ENCODE measurements around the gene ZNF507. TPM values are rescaled to one million over a fixed set of nuclear protein-coding genes. Genes with fewer than 3 reads are reported as not detected.
"Not testable (repeated sequence)": the region's sequence is repeated elsewhere in the genome, so short reads cannot be mapped to it uniquely, and the experiment has no call there.

The ZNF507 gene
- total and polyA plus RNA-seq, 9 donors, result 6.4 to 30.5 (median 22.9) TPM

- no peak overlapping the region for H3K4me3 ChIP-seq
- H3K27ac ChIP-seq, result no peak overlapping the region
- no peak for DNase-seq
- H3K36me3 ChIP-seq, result no peaks in the 10 kb centered on the region
- no peaks in the 10 kb centered on the region for H3K4me1 ChIP-seq (ENCODE audit: insufficient read depth)
- WGBS, 3 donors, result 76 to 85% (median 79%) methylated on average over 3 of the region's 3 CpGs
- no peaks in the 10 kb centered on the region for H3K27me3 ChIP-seq
- intact Hi-C loops (cut with DNase I), result no loop called here
- no peak for TF ChIP-seq EP300 (IDR thresholded peaks at IDR 0.05)
- TF ChIP-seq POLR2A (IDR thresholded peaks at IDR 0.05), result no peak
- TF ChIP-seq CTCF (IDR thresholded peaks at IDR 0.05), result no peak
- no peaks in the 10 kb centered on the region for H3K9me3 ChIP-seq
These were observed 72.7 kb downstream of the ZNF507 start for GRCh38 chr19:32418155-32418554.

- H3K9me3 ChIP-seq, result no peaks in the 10 kb centered on the region
- no peaks in the 10 kb centered on the region for H3K27me3 ChIP-seq
- TF ChIP-seq CTCF (IDR thresholded peaks at IDR 0.05), result no peak
- no peak for TF ChIP-seq EP300 (IDR thresholded peaks at IDR 0.05)
- no peak for TF ChIP-seq POLR2A (IDR thresholded peaks at IDR 0.05)
- intact Hi-C loops (cut with DNase I), result no loop called here
- H3K4me1 ChIP-seq (ENCODE audit: insufficient read depth), result no peaks in the 10 kb centered on the region
- H3K36me3 ChIP-seq, result no peaks in the 10 kb centered on the region
- DNase-seq, result no peak
- H3K4me3 ChIP-seq, result no peak overlapping the region
- WGBS, 3 donors, result 75 to 78% (median 77%) methylated on average over 7 of the region's 7 CpGs
- no peak overlapping the region for H3K27ac ChIP-seq
These were observed 76.4 kb downstream of the ZNF507 start for GRCh38 chr19:32421589-32422361.

- no peak overlapping the region for H3K4me3 ChIP-seq
- no peaks in the 10 kb centered on the region for H3K9me3 ChIP-seq
- H3K36me3 ChIP-seq, result no peaks in the 10 kb centered on the region
- intact Hi-C loops (cut with DNase I), result no loop called here
- H3K27ac ChIP-seq, result no peak overlapping the region
- TF ChIP-seq EP300 (IDR thresholded peaks at IDR 0.05), result no peak
- no peak for TF ChIP-seq POLR2A (IDR thresholded peaks at IDR 0.05)
- TF ChIP-seq CTCF (IDR thresholded peaks at IDR 0.05), result no peak
- no peaks in the 10 kb centered on the region for H3K4me1 ChIP-seq (ENCODE audit: insufficient read depth)
- no peak for DNase-seq
- no peaks in the 10 kb centered on the region for H3K27me3 ChIP-seq
- whole genome bisulfite sequencing, 3 donors, result 77 to 84% (median 83%) methylated on average over 3 of the region's 3 CpGs
These were observed 77.0 kb downstream of the ZNF507 start for GRCh38 chr19:32422435-32422834.

- DNase-seq; H3K4me1 ChIP-seq (ENCODE audit: insufficient read depth); H3K27me3 ChIP-seq; H3K4me3 ChIP-seq; H3K27ac ChIP-seq; intact Hi-C loops (cut with DNase I); H3K36me3 ChIP-seq; H3K9me3 ChIP-seq: not testable (repeated sequence)
- WGBS, 3 donors, result 95 to 98% (median 97%) methylated on average over 3 of the region's 3 CpGs
These were observed 78.5 kb downstream of the ZNF507 start for GRCh38 chr19:32423944-32424343.

GRCh38 chr19:32427536-32427935 is 82.1 kb downstream of the ZNF507 start:
- DNase-seq, result no peak
- H3K4me1 ChIP-seq (ENCODE audit: insufficient read depth), result no peaks in the 10 kb centered on the region
- intact Hi-C loops (cut with DNase I), result no loop called here
- no peaks in the 10 kb centered on the region for H3K36me3 ChIP-seq
- WGBS, 3 donors, result 88 to 93% (median 88%) methylated on average over 3 of the region's 3 CpGs
- no peaks in the 10 kb centered on the region for H3K9me3 ChIP-seq
- TF ChIP-seq POLR2A (IDR thresholded peaks at IDR 0.05) (no peak), CTCF (IDR thresholded peaks at IDR 0.05) (no peak), EP300 (IDR thresholded peaks at IDR 0.05) (no peak)
- no peaks in the 10 kb centered on the region for H3K27me3 ChIP-seq
- no peak overlapping the region for H3K4me3 ChIP-seq
- H3K27ac ChIP-seq, result no peak overlapping the region

All from ovary (tissue), 9 donors.